Measurements from ENCODE around the gene NTSR1.

The NTSR1 gene

GRCh38 chr20:62701161-62702012 is 7.2 kb upstream of the NTSR1 start:
- DNase-seq (ENCODE audit: low read depth): no peak
- H3K4me3 ChIP-seq (ENCODE audit: control insufficient read depth, low read depth, low read length): no peak overlapping the region
- no peak for TF ChIP-seq CTCF (conservative IDR thresholded peaks at IDR 0.05; ENCODE audit: control insufficient read depth, insufficient read depth, low read depth, low read length)

- no peak overlapping the region for H3K4me3 ChIP-seq (ENCODE audit: control insufficient read depth, low read depth, low read length)
- TF ChIP-seq CTCF (conservative IDR thresholded peaks at IDR 0.05; ENCODE audit: control insufficient read depth, insufficient read depth, low read depth, low read length): no peak
- no peak for DNase-seq (ENCODE audit: low read depth)
Measured at GRCh38 chr20:62702013-62702300, 6.7 kb upstream of the NTSR1 start.

GRCh38 chr20:62702895-62703852 is 5.5 kb upstream of the NTSR1 start:
- peak; percentile 64 for TF ChIP-seq CTCF (conservative IDR thresholded peaks at IDR 0.05; ENCODE audit: control insufficient read depth, insufficient read depth, low read depth, low read length)
- H3K4me3 ChIP-seq (ENCODE audit: control insufficient read depth, low read depth, low read length): no peak overlapping the region
- peak; percentile 95 for DNase-seq (ENCODE audit: low read depth)

GRCh38 chr20:62703853-62704228 is 4.8 kb upstream of the NTSR1 start:
- DNase-seq (ENCODE audit: low read depth): no peak
- TF ChIP-seq CTCF (conservative IDR thresholded peaks at IDR 0.05; ENCODE audit: control insufficient read depth, insufficient read depth, low read depth, low read length): no peak

GRCh38 chr20:62704341-62704948 is 4.2 kb upstream of the NTSR1 start:
- no peak overlapping the region for H3K4me3 ChIP-seq (ENCODE audit: control insufficient read depth, low read depth, low read length)
- peak; percentile 96 for DNase-seq (ENCODE audit: low read depth)
- TF ChIP-seq CTCF (conservative IDR thresholded peaks at IDR 0.05; ENCODE audit: control insufficient read depth, insufficient read depth, low read depth, low read length): peak; percentile 1

More at GRCh38 chr20:62703853-62704228, 4.8 kb upstream of the NTSR1 start:
- H3K4me3 ChIP-seq (ENCODE audit: control insufficient read depth, low read depth, low read length): no peak overlapping the region

GRCh38 chr20:62705627-62706026 is 3.0 kb upstream of the NTSR1 start:
- no peak overlapping the region for H3K4me3 ChIP-seq (ENCODE audit: control insufficient read depth, low read depth, low read length)
- no peak for TF ChIP-seq CTCF (conservative IDR thresholded peaks at IDR 0.05; ENCODE audit: control insufficient read depth, insufficient read depth, low read depth, low read length)
- no peak for DNase-seq (ENCODE audit: low read depth)
